Myocyte (in vitro differentiated cells): ENCODE data around the gene RBM33. TPM values are rescaled to one million over a fixed set of nuclear protein-coding genes. Genes with fewer than 3 reads are reported as not detected.

ENCODE experiments used
- DNase-seq: peaks from one replicate; pipeline ENCODE4 v3.0.0-alpha.2; 2012; ENCODE audit warnings: low read depth
- total RNA-seq: library from RNA; depleted of rRNA; stranded (reverse); fragments of >200 nt; gene quantifications from 2 replicates; pipeline ENCODE4 v1.2.3, GENCODE V29; 2014

RBM33 gene
- total RNA-seq, 1 donor from 2014 or later = 29.4 TPM

- no peak for DNase-seq
Observed at GRCh38 chr7:155792999-155793560, 148.6 kb downstream of the RBM33 start.

GRCh38 chr7:155793720-155794119 lies 149.3 kb downstream of the RBM33 start:
- no peak for DNase-seq

GRCh38 chr7:155794196-155794595 lies 149.7 kb downstream of the RBM33 start:
- peak; percentile 71 for DNase-seq

GRCh38 chr7:155795401-155795800 lies 150.9 kb downstream of the RBM33 start:
- DNase-seq = no peak

GRCh38 chr7:155795951-155796350 lies 151.5 kb downstream of the RBM33 start:
- no peak for DNase-seq

- peak; percentile 39 for DNase-seq
Observed at GRCh38 chr7:155796381-155797261, 152.2 kb downstream of the RBM33 start.

- no peak for DNase-seq
Observed at GRCh38 chr7:155797262-155798250, 153.1 kb downstream of the RBM33 start.

GRCh38 chr7:155798673-155799439 lies 154.4 kb downstream of the RBM33 start:
- no peak for DNase-seq

- no peak for DNase-seq
Observed at GRCh38 chr7:155799514-155799913, 155.1 kb downstream of the RBM33 start.

- no peak for DNase-seq
Observed at GRCh38 chr7:155800301-155800700, 155.8 kb downstream of the RBM33 start.

GRCh38 chr7:155800741-155801267 lies 156.3 kb downstream of the RBM33 start:
- DNase-seq = no peak

GRCh38 chr7:155802291-155802690 lies 157.8 kb downstream of the RBM33 start:
- no peak for DNase-seq

- no peak for DNase-seq
Observed at GRCh38 chr7:155802906-155803417, 158.5 kb downstream of the RBM33 start.

- peak; percentile 42 for DNase-seq
Observed at GRCh38 chr7:155803418-155804376, 159.2 kb downstream of the RBM33 start.

- DNase-seq = no peak
Observed at GRCh38 chr7:155804431-155804831, 160.0 kb downstream of the RBM33 start.

- peak; percentile 74 for DNase-seq
Observed at GRCh38 chr7:155804897-155805825, 160.7 kb downstream of the RBM33 start.

- no peak for DNase-seq
Observed at GRCh38 chr7:155805826-155806095, 161.3 kb downstream of the RBM33 start.
